HuH-7.5 (cell line): ENCODE measurements around the gene PIK3AP1.

Experiments used
- DNase-seq: peaks from one replicate; pipeline ENCODE4 v3.0.0; 2011; ENCODE audit warnings: low spot score

Gene PIK3AP1

DNA sequence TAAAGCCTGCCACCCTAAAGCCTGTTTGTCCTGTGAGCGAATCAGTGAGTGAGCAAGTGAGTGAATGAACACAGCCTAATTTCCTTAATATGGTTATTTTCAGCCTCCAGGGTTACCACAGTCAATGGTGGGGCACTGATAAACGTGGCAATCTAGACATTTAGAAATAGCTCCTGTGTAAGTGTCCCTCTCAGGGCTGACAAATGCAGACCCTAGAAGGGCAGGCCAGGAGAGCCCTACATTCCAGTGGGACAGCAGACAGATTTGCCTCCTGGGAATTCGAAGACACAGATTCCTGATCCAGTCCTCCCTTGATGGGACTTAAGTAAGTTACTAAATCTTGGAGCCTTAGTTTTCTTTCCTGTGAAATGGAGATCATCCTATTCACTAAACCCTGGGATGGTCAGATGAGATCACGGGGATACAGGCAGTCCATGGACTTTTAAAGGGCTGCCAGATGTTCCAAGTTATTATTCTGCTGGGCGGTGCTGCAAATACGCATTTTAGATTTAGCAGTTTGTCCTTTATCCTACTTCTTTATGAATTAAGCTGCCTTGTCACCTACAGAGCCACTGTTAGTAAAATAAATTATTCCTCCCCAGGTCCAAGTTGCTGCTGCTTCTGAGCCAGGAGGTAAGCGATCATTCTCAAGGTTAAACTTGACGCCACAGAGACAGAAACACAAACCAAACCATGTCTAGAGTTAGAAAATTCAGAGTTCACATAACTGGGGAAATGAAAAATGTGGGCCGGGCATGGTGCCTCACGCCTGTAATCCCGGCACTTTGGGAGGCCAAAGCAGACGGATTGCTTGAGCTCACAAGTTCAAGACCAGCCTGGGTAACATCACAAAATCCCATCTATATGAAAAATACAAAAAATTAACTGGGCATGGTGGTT, 78.7 kb downstream of the PIK3AP1 start:
- DNase-seq: no peak

DNA sequence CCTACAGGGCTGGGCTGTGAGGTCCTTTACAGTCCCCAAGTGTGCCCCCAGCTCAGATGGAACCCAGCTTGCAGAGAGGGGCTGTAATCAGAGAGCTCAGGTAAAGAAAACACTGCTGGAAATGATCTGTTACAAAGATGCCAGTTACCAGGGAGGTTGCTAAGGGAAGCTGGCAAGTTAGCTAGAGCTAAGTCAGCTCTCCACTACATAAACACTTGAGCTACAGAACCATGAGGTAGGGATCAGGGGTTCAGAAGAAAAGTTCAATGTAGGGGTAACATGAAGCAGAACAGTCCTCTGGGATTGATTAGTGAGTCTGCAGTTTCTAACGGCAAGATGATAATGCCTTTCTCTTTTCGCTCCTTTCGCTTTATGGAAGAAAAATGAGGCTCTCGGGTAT, 80.4 kb downstream of the PIK3AP1 start:
- no peak for DNase-seq

DNA sequence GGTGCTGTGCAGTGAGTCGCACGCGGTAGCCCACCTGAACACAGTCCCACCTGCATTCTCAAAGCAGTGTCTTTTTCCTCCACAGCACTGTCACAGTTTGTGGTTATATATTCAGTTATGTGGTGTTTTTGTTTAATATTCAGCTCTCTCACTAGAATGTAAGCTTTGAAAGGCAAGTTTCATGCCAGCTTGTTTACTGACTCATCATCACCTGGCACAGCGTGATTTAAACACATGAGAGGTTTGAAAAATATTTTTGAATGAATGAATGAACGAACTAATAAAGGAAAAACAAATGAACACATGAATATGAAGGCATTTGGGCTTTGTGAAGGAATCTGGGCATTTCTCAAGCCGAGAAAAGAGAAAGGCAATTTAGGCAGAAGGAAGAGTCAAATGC, 81.6 kb downstream of the PIK3AP1 start:
- no peak for DNase-seq

DNA sequence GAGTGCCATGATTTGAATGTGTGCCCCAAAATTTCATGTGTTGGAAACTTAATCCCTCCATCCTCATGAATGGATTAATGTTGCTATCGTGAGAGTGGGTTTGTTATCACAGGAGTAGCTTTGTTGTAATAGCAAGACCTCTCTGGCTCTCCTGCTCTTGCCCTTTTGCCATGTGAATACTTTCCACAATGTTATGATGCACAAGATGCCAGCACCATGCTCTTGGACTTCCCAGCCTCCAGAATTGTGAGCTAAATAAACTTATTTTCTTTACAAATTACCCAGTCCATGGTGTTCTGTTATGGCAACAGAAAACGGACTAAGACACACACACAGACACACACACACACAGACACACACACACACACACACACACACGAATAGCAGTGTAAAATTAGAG, 82.2 kb downstream of the PIK3AP1 start:
- DNase-seq: no peak

DNA sequence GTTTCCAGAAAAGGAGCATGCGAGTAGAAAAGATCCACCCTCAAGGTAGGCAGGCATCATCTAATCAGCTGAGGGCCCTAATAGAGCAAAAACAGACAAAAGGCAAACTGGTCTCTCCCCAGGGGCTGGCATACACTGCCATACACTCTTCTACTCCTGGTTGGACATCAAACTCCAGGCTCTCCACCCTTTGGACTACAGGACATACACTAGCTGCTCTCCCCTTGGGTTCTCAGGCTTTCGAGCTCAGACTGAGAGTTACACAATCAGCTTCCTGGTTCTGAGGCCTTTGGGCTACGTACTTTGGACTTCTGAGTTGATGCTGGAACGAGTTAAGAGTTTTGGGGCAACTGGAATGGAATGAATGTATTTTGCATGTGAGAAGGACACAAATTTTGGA, 82.6 kb downstream of the PIK3AP1 start:
- no peak for DNase-seq

DNA sequence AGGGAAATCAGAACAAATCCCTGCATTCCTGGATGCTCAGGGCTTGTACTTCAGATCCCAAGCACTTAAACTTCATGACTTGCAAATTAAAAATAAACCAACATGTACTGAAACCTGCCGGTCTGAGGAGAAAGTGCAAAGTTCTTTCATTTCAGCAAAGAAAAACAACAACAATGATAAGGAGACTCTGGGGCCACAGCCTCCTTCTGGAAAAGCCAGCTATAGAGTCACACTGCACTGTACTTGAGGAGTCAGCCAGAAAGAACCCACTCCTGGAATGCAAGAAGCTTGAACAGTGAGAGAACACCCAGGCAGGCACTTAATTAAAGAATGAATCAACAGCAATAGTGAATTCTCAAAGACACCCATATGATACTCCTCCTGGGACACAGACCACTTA, 83.8 kb downstream of the PIK3AP1 start:
- DNase-seq: no peak

DNA sequence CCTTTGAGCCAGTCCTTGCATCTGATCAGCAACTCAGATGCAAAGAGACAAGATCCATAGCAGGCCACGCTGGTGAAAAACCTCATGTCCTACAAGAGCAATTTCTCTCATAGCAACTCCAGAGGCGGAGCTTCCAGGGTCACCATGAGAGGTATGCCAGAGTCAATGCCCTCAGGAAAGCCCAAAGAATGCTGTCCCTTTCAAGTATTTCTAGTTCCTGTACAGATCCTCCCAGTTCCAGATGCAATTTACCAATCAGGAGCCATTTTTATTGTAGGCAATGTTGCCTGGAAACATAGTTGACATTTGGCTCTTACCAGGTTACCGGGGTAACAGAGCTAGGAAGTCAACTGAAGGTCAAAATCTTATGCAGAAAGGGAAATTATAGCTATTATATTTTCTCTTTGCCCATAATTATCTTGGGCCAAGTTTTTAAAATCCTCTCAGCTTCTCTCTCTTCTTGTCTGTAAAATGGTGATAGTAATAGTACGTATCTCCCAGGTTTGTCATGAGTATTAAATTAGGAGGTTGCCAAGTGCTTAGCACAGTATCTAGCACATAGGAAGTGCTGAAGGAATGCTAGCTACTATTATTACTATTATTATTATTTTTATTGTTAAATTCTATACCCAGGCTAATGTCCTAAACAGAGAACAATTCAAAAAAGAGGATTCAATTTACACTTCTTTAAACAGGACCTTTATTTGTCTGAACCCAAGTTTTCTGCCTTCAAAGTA, 87.2 kb downstream of the PIK3AP1 start:
- DNase-seq: no peak

DNA sequence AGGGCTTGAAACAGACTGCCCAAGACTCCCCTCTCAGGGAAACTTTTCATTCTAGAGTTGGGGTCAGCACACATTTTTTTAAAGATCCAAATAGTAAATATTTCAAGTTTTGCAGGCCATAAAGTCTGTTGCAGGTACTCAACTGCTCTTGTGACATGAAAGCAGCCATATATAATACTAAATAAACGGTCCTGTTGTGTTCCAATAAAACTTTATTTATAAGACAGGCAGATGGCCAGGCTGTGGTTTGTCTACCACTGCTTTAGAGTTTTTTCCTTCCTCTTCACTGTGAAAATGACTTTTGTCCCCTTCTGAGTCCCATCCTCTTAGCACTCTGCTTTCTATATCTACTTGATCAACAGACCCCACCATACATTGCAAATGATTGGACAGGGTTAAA, 93.0 kb downstream of the PIK3AP1 start:
- DNase-seq: no peak

DNA sequence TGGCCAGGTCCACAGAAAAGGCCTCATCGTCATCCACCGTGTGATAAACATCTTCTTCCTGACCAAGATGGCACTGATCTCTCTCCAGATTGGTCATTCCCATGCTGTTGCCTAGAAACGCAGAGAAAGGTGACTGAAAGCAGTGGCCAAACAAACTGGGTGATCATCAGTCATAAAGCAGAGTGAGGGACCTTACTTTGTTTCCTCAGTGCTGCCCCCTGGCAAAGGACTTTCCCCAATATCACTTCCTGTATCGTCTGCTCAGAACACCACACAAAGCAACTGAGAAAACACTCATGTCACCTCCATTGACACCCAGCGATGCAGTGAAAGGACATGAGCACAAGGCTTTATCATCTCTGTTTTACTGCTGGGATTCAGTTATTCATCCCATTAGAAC, 93.5 kb downstream of the PIK3AP1 start:
- no peak for DNase-seq

DNA sequence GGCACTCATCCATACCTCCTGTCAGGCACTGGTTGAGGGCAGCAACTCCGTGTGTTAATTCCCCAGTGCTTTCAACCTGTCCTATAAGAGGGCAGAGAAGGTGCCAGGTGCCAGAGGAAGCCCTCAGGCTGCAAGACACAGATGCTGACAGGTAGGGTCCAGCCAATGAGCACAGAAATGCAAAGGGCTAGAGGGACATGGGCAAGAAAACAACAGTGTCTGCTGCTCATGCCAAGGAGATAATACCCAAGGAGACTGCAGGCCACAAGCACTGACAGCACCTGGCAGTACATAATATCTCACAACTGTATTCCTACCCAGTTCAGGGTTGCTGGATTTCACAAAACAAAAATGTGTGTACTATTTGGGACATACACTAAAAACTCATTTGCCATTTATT, 95.1 kb downstream of the PIK3AP1 start:
- DNase-seq: no peak

DNA sequence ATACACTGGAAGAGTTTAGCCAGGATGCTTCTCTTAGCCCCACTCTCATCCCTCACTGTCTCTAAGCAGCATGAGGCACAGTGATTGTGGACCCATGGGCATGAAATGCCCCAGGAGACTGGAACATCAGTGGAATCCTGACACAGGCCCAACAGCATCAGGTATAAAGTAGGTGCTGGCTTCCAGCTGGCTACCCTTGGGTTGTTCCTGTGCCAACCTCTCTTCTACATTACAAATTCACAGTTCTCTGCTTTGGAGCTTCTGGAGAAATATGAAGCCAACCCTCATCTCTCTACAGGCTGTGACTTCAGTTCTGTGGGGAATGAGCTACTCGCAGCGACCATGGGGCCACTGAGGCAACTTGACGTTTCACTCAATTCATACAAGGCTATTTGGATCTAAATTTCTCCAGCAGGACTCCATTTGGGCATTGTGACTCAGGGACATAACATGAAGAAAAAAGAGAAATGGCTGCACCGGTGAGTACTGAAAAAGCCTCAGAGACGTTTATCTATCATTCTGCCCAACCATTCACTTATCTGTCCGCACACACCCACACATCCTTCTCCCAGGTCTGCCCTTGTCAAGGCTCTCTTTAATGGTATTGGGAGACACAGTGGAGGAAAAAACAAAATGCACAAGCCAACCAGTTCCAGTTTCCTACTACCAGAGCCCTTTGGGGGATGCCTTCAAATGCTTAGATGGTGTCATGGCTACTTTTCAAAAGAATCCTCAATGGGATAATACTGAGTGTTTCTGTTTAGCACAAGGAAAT, 98.1 kb downstream of the PIK3AP1 start:
- no peak for DNase-seq

DNA sequence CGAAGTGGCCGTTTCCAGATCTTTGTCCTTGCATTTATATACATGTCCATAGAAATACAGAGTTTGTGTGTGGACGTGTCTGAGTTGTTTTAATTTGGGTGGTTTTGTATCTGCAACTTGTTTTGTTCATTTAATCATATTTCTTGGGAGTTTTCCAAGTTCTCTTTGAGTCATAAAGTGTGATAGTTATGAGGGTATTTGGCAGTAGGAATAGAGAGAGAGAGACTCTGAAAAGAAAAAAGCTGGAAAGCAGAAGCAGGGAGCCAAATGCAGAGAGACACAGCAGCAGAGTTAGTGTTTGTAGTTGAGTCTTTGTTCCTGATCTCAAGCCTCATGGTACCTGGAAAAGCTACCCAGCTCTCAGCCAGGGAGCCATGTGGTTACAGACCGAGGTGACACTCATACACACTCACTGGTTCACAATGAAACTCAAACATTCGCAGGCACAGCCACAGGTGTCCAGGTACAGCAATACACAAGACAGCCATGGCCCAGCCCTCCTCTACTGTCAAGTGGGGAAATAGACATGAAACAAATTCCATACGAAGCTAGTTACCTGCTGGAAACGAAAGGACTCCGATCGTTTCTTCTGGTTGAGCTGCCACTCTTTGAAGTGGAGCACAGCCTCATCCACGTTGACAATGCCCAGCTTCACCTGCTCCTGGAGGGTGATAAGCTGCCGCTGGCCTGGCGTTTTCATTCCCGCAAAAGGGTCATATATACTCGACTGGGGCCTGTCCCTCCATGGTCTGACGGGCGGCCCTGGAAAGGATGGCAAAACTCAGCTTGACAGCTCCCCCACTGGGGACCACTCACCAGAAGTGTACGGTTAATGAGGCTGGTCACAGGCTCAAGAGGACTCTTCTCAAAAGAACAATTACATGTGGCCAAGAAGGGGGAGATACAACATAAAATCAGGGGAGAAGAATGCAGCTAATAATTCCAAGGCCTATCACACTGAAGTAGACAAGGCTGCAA, 100.2 kb downstream of the PIK3AP1 start:
- DNase-seq: no peak

DNA sequence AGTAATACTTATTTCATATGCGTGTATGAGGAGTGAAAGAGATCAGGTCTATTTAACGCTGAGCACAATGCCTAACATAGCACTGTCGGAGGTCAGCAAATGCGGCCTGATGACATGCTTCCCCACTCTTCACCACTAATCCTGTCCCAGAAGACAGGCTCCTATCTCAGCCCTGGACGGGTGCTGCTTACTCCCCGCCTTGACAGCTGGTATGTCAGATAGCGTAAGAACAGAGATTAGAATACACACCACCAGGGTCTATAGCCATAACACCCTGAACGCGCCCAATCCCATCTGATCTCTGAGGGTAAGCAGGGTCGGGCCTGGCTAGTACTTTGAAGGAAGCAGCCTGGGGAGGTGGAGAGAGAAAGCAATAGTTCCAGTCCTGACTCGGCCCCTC, 101.2 kb downstream of the PIK3AP1 start:
- no peak for DNase-seq

DNA sequence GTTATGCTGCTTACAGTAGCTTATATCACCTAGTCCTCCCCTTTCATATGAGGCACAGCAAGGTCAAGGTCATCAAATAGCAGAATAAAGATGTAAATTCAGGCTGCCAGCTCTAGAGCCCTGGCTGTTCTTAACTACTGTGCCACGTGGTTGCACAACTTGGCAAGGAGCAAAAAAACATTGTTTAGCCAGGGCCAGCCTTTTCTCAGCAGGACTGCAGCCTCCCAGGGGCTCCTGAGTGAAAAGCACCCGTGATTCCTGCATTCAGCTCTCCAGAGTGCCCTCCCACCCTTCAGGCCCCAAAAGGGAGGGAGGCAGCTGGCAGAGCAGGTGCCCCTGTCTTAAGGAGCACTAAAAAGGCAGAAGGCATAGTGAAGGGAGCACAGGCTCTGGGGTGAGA, 101.7 kb downstream of the PIK3AP1 start:
- no peak for DNase-seq

DNA sequence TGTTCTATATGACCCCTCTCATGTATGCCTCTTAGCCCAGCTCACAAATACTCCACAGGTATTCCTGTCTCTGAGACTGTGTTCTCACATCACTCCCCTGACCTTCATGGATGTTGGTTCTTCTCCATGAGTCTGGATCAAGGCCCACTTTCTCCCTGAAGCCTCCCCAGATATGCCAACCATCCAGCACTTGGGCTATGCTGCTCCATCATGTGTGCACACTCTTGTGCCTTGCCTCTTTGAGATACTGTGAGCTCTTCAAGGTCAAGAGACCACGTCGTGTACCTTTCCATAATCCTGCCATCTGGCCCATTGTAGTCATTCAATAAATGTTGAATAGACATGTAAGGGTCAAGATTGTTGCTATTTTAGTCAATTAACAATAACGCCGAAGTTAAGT, 103.4 kb downstream of the PIK3AP1 start:
- no peak for DNase-seq

DNA sequence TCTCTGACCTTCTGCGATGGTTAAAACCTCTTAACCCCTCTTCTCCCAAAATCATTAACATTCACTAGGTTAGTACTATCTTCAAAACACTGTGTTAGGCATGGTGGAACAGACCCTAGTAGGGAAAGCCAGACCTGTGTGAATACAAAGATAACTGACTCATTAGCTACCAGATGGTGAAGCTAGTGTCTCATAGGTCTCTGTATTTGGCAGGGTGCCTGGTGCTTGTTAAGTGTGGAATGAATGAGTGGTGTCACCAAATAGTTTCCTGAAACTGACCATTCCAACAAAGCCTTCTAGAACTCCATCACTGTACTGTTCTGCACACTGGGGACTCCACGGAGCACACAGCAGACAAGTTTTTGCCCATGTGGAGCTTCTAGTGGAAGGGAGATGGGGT, 105.8 kb downstream of the PIK3AP1 start:
- no peak for DNase-seq

DNA sequence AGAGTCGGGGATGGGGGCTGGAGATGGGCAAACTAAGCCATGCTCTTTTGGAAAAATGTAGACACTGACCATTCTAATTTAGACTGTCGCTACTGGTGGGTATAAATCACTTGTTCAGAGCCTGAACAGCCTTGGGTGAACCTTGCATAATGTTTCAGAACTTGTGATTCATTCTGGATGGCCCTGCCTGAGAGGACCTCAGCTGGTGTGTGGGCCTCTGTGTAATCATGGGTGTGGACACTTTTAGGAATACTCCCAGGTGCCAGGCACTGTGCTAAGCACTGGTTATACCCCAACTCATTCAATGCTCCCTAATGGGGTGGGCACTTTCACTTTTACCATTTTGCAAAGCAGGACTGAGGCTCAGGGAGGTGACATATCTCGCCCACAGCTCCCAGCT, 106.7 kb downstream of the PIK3AP1 start:
- no peak for DNase-seq

DNA sequence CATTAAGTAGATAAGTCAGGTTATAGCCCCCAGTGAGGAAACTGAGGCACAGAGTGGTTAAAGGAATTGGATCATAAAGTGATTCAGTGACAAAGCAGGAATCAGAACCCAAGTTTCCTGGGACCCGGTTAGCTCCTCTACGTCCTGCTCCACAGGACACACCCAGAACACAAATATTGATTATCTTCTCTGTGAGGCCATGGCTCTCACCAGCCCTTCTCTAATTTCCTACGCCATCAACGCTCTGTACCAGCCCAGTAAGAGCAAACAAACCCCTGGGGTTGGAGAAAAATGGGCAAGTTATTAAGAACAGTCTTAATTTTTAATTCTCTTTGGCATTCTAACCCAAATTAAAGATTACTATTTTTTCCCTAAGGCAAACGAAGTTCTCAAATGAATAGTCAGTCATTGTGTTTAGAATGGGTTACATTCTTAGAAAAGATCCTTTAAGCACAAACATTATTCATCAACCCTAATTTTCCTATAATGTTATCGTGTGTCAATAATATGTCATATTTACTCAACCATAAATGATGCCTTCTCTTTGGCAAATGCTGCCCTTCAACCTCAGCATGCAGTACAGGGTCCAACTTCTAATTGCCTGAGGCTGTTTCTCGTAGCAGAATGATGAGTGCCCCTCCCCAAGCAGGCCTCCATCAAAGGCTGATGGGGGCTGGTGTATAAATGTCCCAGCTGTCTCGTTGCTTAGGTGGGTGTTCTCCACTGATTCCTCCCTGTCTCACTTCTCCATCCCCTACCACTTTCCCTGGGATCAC, 108.1 kb downstream of the PIK3AP1 start:
- no peak for DNase-seq

DNA sequence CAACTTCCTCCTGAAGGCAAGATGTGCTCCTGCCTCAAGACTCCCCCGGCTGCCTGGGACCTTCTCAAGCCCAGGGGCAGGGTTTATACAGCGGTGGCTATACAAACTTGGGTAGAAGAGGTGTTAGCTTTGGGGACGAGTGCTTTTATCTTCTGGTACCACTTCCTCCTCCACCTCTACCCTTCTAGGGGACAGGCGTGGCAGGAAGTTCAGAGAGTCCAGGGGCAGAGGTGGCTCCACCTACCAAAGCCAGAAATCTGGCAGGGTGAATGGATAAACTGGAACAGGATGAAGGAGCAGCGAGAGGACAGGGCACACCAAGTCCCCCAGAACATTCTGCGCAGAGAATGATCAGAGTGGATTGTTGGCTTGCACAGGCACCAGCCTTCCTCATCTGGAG, 109.5 kb downstream of the PIK3AP1 start:
- no peak for DNase-seq

DNA sequence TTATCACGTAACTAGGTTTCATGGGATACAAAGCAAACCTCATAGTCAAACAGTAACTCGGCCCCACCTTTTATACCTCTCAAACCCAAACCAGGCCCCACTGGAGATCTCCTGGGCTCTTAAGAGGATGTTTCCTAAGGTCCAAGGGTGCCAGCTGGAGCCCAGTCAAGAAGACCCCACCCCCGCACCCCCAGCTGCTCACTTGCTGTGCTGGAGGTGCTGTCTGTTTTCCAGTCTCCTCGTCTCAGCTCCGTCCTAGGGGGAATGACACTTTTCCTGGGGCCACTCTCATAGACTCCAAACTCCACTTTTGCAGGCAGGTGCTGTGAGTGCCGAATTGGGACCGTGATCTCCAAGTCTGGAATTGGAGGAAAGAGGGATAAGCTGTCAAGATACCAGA, 110.8 kb downstream of the PIK3AP1 start:
- DNase-seq: no peak

DNA sequence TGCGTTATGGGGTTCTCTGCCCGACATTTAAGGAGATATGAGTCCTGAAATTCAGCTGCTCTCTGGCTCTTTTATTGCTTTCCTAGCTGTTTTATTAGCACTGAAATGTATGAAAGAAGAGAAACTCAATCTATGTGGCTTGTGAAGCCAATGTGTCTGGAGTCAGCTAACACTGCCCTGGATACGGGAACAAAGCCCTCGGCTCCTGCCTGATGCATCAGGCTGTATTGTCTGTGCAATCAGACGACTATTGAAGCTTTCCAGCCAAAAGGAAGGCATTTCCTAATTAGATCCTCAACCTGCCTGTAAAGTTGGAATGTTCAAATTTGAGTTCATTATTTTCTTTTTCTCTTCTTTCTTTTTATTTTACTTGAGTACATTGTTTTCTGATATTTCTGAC, 111.5 kb downstream of the PIK3AP1 start:
- no peak for DNase-seq
